ENCODE measurements around the gene ITGA3.

GRCh38 chr17:50109207-50109606, 53.3 kb downstream of the ITGA3 start:
- TF ChIP-seq, protein P1, sequence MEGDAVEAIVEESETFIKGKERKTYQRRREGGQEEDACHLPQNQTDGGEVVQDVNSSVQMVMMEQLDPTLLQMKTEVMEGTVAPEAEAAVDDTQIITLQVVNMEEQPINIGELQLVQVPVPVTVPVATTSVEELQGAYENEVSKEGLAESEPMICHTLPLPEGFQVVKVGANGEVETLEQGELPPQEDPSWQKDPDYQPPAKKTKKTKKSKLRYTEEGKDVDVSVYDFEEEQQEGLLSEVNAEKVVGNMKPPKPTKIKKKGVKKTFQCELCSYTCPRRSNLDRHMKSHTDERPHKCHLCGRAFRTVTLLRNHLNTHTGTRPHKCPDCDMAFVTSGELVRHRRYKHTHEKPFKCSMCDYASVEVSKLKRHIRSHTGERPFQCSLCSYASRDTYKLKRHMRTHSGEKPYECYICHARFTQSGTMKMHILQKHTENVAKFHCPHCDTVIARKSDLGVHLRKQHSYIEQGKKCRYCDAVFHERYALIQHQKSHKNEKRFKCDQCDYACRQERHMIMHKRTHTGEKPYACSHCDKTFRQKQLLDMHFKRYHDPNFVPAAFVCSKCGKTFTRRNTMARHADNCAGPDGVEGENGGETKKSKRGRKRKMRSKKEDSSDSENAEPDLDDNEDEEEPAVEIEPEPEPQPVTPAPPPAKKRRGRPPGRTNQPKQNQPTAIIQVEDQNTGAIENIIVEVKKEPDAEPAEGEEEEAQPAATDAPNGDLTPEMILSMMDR (IDR thresholded peaks at IDR 0.05; ENCODE audit: borderline replicate concordance, extremely low read depth, low read length, poor library complexity, severe bottlenecking), result no peak
- no peak for TF ChIP-seq EZH2 (IDR thresholded peaks at IDR 0.05; ENCODE audit: borderline replicate concordance, low read depth, low read length, severe bottlenecking)

Measured in DND-41 (cell line).